Bronchus fibroblast of lung (primary cell): ENCODE results near the gene ATRIP. TPM values are rescaled to one million over a fixed set of nuclear protein-coding genes. Genes with fewer than 3 reads are reported as not detected.

ENCODE experiments used
- total RNA-seq: library from RNA; depleted of rRNA; stranded (reverse); fragments of >200 nt; gene quantifications from 2 replicates; pipeline ENCODE4 v1.2.3, GENCODE V29; 2015

The ATRIP gene
- 8.1 and 9.4 TPM in 2 replicates for total RNA-seq

GRCh38 chr3:48446425-48447193 is at the start of gene ATRIP:
TSS of gene ATRIP (plus strand) at chr3:48446737. CDS start at chr3:48446846, 109 bp downstream.

GRCh38 chr3:48429960-48430707 is 16.4 kb upstream of the ATRIP start, which contains the start of gene PLXNB1:
TSS of gene PLXNB1 (minus strand) at chr3:48430086. CDS start at chr3:48424611, 5,475 bp downstream.

GRCh38 chr3:48439820-48440589 is 6.5 kb upstream of the ATRIP start, which contains the start of the genes CCDC51 and TMA7:
TSS of gene CCDC51 (minus strand) at chr3:48440119. CDS start at chr3:48435128, 4,991 bp downstream.
TSS of gene TMA7 (plus strand) at chr3:48440257. CDS start at chr3:48440297, 40 bp downstream.

GRCh38 chr3:48504051-48504946 is 57.8 kb downstream of the ATRIP start, which contains the start of gene SHISA5:
TSS of gene SHISA5 (minus strand) at chr3:48504174. CDS start at chr3:48504094, 80 bp downstream.

Other genes starting within 250 kb of the ATRIP start
- gene CAMP, start 223.2 kb upstream of the ATRIP start, total RNA-seq = not detected in 2 replicates
- 1.8 TPM in 2 replicates for gene ZNF589, start 205.6 kb upstream of the ATRIP start, total RNA-seq
- gene NME6, start 145.4 kb upstream of the ATRIP start, total RNA-seq = 24.9 and 28.1 TPM in 2 replicates
- gene SPINK8, start 113.1 kb upstream of the ATRIP start, total RNA-seq = not detected in 2 replicates
- not detected in 2 replicates for gene FBXW12, start 74.5 kb upstream of the ATRIP start, total RNA-seq
- gene PLXNB1, start 16.7 kb upstream of the ATRIP start, total RNA-seq = 23.3 and 32.1 TPM in 2 replicates
- 17.0 and 18.9 TPM in 2 replicates for gene CCDC51, start 6.6 kb upstream of the ATRIP start, total RNA-seq
- gene TMA7, start 6.5 kb upstream of the ATRIP start, total RNA-seq = 317 and 443 TPM in 2 replicates
- gene SHISA5, start 57.4 kb downstream of the ATRIP start, total RNA-seq = 157 and 171 TPM in 2 replicates
- 8.9 and 12.3 TPM in 2 replicates for gene PFKFB4, start 110.1 kb downstream of the ATRIP start, total RNA-seq
- gene UCN2, start 117.0 kb downstream of the ATRIP start, total RNA-seq = 1.7 and 1.9 TPM in 2 replicates
- 22.1 and 29.3 TPM in 2 replicates for gene COL7A1, start 148.6 kb downstream of the ATRIP start, total RNA-seq
- 311 and 400 TPM in 2 replicates for gene UQCRC1, start 162.9 kb downstream of the ATRIP start, total RNA-seq
- not detected in 2 replicates for gene TMEM89, start 175.0 kb downstream of the ATRIP start, total RNA-seq
- 27.2 and 35.1 TPM in 2 replicates for gene SLC26A6, start 188.7 kb downstream of the ATRIP start, total RNA-seq
- 1.3 and 2.7 TPM in 2 replicates for gene CELSR3, start 216.1 kb downstream of the ATRIP start, total RNA-seq
- 19.8 and 25.9 TPM in 2 replicates for gene NCKIPSD, start 239.2 kb downstream of the ATRIP start, total RNA-seq